ENCODE measurements around the gene STXBP2.

The STXBP2 gene

DNA sequence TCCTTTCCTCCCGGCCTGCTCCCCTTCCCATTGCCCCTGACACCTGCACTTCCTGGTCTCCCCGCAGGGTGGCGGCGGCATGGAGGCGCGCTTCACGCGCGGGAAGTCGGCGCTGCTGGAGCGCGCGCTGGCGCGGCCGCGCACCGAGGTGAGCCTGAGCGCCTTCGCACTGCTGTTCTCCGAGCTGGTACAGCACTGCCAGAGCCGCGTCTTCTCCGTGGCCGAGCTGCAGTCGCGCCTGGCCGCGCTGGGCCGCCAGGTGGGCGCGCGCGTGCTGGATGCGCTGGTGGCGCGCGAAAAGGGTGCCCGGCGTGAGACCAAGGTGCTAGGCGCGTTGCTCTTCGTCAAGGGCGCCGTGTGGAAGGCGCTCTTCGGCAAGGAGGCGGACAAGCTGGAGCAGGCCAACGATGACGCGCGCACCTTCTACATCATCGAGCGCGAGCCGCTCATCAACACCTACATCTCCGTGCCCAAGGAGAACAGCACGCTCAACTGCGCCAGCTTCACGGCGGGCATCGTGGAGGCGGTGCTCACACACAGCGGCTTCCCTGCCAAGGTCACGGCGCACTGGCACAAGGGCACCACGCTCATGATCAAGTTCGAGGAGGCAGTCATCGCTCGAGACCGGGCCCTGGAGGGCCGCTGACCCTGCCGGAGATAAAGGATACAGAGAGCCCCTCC is 45.4 kb downstream of the STXBP2 start:
- TF ChIP-seq GATA2 (IDR thresholded peaks at IDR 0.05; ENCODE audit: low read depth, low read length) (no peak), GATA3 (IDR thresholded peaks at IDR 0.05; ENCODE audit: low read depth, low read length) (no peak)

- TF ChIP-seq GATA2 (IDR thresholded peaks at IDR 0.05; ENCODE audit: low read depth, low read length), result no peak
- no peak for TF ChIP-seq GATA3 (IDR thresholded peaks at IDR 0.05; ENCODE audit: low read depth, low read length)
Observed at GRCh38 chr19:7685546-7686445, 48.9 kb downstream of the STXBP2 start.

GRCh38 chr19:7687177-7687576 is 50.3 kb downstream of the STXBP2 start:
- TF ChIP-seq GATA2 (IDR thresholded peaks at IDR 0.05; ENCODE audit: low read depth, low read length) (no peak), GATA3 (IDR thresholded peaks at IDR 0.05; ENCODE audit: low read depth, low read length) (no peak)

DNA sequence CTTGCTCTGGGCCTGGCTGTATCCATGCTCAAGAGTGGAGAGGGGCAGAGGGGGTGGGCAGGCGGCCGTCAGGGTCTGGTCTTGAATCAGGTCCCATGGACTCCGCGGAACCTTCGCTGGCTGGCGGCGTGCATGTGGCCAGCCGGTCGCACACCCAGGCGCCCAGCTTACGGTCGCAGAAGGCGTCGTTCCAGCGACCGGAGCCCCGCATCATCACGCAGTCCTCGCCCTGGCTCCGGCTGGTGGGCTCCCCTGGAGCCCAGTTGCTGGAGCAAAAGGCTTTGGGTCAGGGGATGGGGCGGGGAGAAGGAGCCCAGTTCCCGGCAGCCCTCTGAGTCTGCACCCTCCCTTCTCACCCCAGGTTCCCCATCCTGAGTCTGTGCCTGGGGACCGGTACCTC is 52.3 kb downstream of the STXBP2 start:
- no peak for TF ChIP-seq GATA3 (IDR thresholded peaks at IDR 0.05; ENCODE audit: low read depth, low read length)
- no peak for TF ChIP-seq GATA2 (IDR thresholded peaks at IDR 0.05; ENCODE audit: low read depth, low read length)

- TF ChIP-seq GATA3 (IDR thresholded peaks at IDR 0.05; ENCODE audit: low read depth, low read length) (no peak), GATA2 (IDR thresholded peaks at IDR 0.05; ENCODE audit: low read depth, low read length) (no peak)
Observed at GRCh38 chr19:7690779-7691258, 53.9 kb downstream of the STXBP2 start.

- TF ChIP-seq GATA2 (IDR thresholded peaks at IDR 0.05; ENCODE audit: low read depth, low read length) (no peak), GATA3 (IDR thresholded peaks at IDR 0.05; ENCODE audit: low read depth, low read length) (no peak)
Observed at GRCh38 chr19:7691497-7691896, 54.6 kb downstream of the STXBP2 start.

DNA sequence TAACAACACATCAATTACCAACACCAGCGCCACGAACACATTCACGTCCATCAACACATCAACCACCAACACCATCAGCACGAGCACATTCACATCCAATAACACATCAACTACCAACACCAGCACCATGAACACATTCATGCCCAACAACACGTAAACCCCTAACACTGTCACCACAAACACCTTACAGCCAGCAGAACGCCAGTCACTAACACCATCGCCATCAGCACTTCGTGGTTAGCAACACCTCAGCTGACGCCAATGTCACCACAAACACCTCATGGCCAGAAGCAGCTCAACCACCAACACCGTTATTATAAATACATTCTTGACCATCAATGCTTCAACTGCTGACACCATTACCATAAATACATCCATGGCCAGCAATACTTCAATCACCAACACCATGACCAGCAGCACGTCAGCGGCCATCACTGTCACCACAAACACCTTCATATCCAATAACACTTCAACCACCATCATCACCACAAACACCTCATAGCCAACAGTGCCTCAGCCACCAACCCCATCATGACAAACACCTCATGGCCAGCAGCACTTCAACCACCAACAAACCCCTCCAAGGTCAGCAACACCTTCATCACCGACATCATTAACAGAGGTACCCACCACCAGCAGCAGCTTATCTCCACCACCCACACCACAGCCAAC is 55.6 kb downstream of the STXBP2 start:
- TF ChIP-seq GATA3 (IDR thresholded peaks at IDR 0.05; ENCODE audit: low read depth, low read length) (no peak), GATA2 (IDR thresholded peaks at IDR 0.05; ENCODE audit: low read depth, low read length) (no peak)

- no peak for TF ChIP-seq GATA2 (IDR thresholded peaks at IDR 0.05; ENCODE audit: low read depth, low read length)
- TF ChIP-seq GATA3 (IDR thresholded peaks at IDR 0.05; ENCODE audit: low read depth, low read length), result no peak
Observed at GRCh38 chr19:7694499-7694898, 57.6 kb downstream of the STXBP2 start.

All from SH-SY5Y (cell line).